ENCODE measurements around the gene MRAP2.

DNA sequence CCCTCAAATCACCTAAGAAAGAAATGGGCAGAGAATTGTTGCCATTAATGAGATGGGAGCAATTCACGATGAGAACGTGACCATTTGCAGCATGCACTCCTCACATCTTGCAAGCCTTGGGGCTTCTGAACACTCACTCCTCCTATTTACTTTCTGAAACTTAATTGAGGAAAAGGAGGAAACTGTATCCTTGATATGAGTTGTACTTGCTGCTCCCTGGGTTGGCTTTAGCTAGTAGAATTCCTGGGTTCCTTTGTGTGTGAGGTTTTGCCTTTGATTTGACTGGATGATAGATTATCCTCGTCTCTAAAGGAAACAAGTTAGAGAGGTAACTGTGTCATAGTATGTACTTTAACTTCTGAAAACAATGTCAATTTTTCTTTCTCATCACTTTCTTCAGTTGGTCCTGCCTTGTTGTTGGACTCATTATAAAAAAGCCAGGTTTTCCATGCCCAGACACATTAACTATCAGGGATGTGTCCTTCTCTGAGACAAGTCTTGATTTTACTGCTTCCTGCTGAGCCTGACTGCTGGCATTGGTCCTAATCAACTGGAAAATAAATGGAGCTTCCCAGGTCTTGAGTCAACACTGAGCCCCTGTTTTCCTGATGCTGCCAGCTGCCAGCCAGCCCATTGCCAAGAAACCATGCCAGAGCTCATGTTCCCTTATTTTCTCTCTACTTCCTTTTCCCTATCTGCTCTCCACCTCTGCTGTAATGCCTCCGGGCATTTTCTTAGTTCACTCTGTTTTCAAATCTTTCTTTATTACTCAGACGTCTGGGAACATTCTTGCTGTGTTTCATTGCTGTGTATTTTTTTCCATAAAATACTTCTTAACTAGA lies 6.0 kb upstream of the MRAP2 start:
- TF ChIP-seq GATA2 (IDR thresholded peaks at IDR 0.05; ENCODE audit: low read depth, low read length) (no peak), GATA3 (IDR thresholded peaks at IDR 0.05; ENCODE audit: low read depth, low read length) (no peak)

Data from SH-SY5Y (cell line).